Adrenal gland (tissue), 12 donors: ENCODE measurements around the gene FOSL2. TPM values are rescaled to one million over a fixed set of nuclear protein-coding genes. Genes with fewer than 3 reads are reported as not detected.

Experiments
- DNase-seq, 7 donors: peaks; one replicate each; pipeline ENCODE4 v3.0.0-alpha.2; 2019 to 2020
- H3K27ac ChIP-seq, 5 donors: fragments of 200-600 bp; sonication (generic) in 4 of 5; 1 replicate in 3 of 5; 2 replicates in 2 of 5; pipeline versions ENCODE4 v1.5.1 to v1.8.0; 2016 to 2020; ENCODE audit warnings: mild to moderate bottlenecking in 1 of 5
- H3K27me3 ChIP-seq: fragments of 200-600 bp; 2 replicates; pipeline ENCODE4 v1.8.0; 2021
- H3K36me3 ChIP-seq, 2 donors: fragments of 200-600 bp; replicated peaks in 1 of 2; 1 replicate in 1 of 2; 2 replicates in 1 of 2; pipeline versions ENCODE4 v1.5.1 to v1.8.0; 2018 to 2022
- H3K4me1 ChIP-seq, 2 donors: fragments of 200-600 bp; replicated peaks in 1 of 2; 1 replicate in 1 of 2; 2 replicates in 1 of 2; pipeline versions ENCODE4 v1.5.1 to v1.8.0; 2018 to 2021
- H3K4me3 ChIP-seq, 4 donors: fragments of 200-600 bp; sonication (generic) in 3 of 4; one replicate each; pipeline ENCODE4 v1.5.1; 2016 to 2018
- H3K9me3 ChIP-seq, 3 donors: fragments of 200-600 bp; sonication (generic) in 1 of 3; replicated peaks in 1 of 3; 1 replicate in 2 of 3; 2 replicates in 1 of 3; pipeline versions ENCODE4 v1.5.1 to v1.8.0; 2016 to 2021
- CTCF ChIP-seq, 6 experiments: fragments of 450-650 bp in 4 of 6; fragments of 200-600 bp in 2 of 6; sonication (generic) in 1 of 6; IDR thresholded peaks; 1 replicate in 5 of 6; 2 replicates in 1 of 6; pipeline versions ENCODE4 v1.5.1 to v1.8.0; 2016 to 2021; ENCODE audit warnings: antibody characterized with exemption in 6 of 6, mild to moderate bottlenecking in 2 of 6, moderate library complexity in 1 of 6
- POLR2A ChIP-seq, 2 donors: fragments of 450-650 bp; IDR thresholded peaks; one replicate each; pipeline ENCODE4 v1.6.1; 2017; ENCODE audit warnings: antibody characterized with exemption in 2 of 2, mild to moderate bottlenecking in 2 of 2, moderate library complexity in 1 of 2
- WGBS, 4 donors: extraction: QIAGEN DNeasy Blood & Tissue Kit in 2 of 4; methylation state at CpG; one replicate each; pipeline versions ENCODE4 v1.1.5 to v1.1.7; 2013 to 2017; 5-methylcytosine and 5-hydroxymethylcytosine counted together
- intact Hi-C, 2 donors: fragments of 100-400 bp; cut with DNase I; formaldehyde crosslinking; loops; one replicate each; pipeline versions ENCODE4 v1.14.1 to v1.15.0; 2022 to 2023
- polyA plus RNA-seq, 3 donors: library from polyadenylated mRNA; stranded (reverse); fragments of 200-250 nt in 2 of 3; fragments of 350-450 nt in 1 of 3; fragmentation: Illumina TruSeq in 1 of 3; extraction: RNeasy Lipid Tissue Mini Kit (QIAGEN cat#74804) in 1 of 3; gene quantifications; one replicate each; pipeline ENCODE4 v1.2.3, GENCODE V29; 2013 to 2014
- total RNA-seq, 9 donors: library from RNA; depleted of rRNA in 4 of 9; stranded (reverse); fragments of >200 nt in 4 of 9; fragments of 120-200 nt in 1 of 9; fragmentation: NEBNext Ultra II Directional in 1 of 9; extraction: Animal tissue kit (Norgen Biotek cat#: 25700) in 1 of 9; gene quantifications; one replicate each; pipeline versions ENCODE4 v1.1.0 to v1.2.4, GENCODE V29; 2013 to 2023
- donor health status: healthy with polysubstance abuse.
- donor health status: Bipolar disorder and iron deficiency.
- donor health status: DM: yes; HTN: yes; CAD: no.
- donor health status: DM: no; HTN: no; CAD: no.
- donor health status: DM: no; HTN: no; CAD: no.
- donor health status: DM: yes; HTN: yes; CAD: no.

FOSL2 gene
- total and polyA plus RNA-seq, 12 donors: 66.9 to 760 (median 413) TPM

DNA sequence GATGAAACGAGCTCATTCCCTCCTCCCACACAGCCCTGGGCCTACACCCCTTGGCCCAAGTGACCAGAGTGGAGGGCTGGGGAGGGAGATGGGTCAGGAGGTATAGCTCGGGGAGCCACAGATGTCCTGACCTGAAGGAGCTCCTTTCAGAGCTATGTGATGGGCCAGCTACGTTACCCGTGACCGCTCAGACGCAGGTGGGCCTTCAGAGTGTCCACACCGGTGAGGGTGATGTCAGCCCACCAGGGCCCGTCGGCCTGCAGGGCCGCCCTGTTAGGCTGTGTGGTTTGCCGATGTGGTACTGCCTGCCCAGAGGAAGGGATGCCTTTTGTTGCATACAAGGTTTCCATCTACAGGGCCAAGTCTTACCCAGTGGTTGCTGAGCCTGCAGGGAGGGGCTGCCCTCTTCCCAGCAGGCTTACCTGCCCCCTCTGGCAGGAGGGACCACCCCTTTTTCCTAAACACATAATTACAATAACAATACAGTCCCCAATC lies 41.8 kb upstream of the FOSL2 start:
- WGBS, 4 donors: 75 to 97% (median 97%) methylated on average over 1 to 11 of the region's 11 CpGs
- DNase-seq: peak in 1 of 7 donors; percentile 5
- Histone ChIP-seq H3K27me3 (no peaks in the 10 kb centered on the region), H3K9me3 (no peaks in the 10 kb centered on the region), H3K4me3 (no peak overlapping the region), H3K27ac (no peak overlapping the region), H3K36me3 (no peaks in the 10 kb centered on the region), H3K4me1 (peaks cover 12 to 17% of the 10 kb centered on the region in 2 donors)
- intact Hi-C loops: no loop called here
- TF ChIP-seq POLR2A (IDR thresholded peaks at IDR 0.05) (no peak), CTCF (IDR thresholded peaks at IDR 0.05) (no peak)

- intact Hi-C loops: no loop called here
- DNase-seq: no peak
- TF ChIP-seq POLR2A (IDR thresholded peaks at IDR 0.05): no peak
- TF ChIP-seq CTCF (IDR thresholded peaks at IDR 0.05): no peak
- Histone ChIP-seq H3K4me3 (no peak overlapping the region), H3K36me3 (no peaks in the 10 kb centered on the region), H3K27me3 (no peaks in the 10 kb centered on the region), H3K27ac (no peak overlapping the region), H3K9me3 (no peaks in the 10 kb centered on the region), H3K4me1 (peaks cover 20 to 25% of the 10 kb centered on the region in 2 donors)
- 94 to 97% (median 95%) methylated on average over 5 of the region's 5 CpGs for WGBS, 4 donors
Observed at GRCh38 chr2:28351621-28352020, 41.0 kb upstream of the FOSL2 start.

DNA sequence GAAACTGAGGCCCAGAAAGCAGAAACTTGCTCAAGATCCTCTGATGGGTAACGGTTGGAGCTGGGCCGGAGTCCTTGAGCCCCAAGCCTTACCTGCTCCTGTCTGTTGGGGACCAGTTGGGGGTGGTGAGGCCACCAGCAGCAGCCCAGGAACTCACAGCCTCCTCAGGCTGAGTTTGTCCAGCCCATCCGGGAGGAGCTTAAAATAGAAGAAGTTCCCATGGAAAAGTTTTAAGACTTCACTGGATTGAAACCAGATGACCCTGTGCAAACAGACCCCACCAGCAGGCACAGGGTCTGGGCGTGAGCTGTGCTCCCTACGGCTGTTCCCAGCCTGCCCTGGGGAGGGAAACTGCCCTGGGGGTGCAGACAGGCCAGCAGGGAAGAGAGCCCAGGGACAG lies 40.6 kb upstream of the FOSL2 start:
- H3K9me3 ChIP-seq: no peaks in the 10 kb centered on the region
- 86 to 95% (median 88%) methylated on average over 5 of the region's 5 CpGs for WGBS, 4 donors
- H3K36me3 ChIP-seq: no peaks in the 10 kb centered on the region
- peaks cover 22 to 26% of the 10 kb centered on the region in 2 donors for H3K4me1 ChIP-seq
- no peak overlapping the region for H3K4me3 ChIP-seq
- no peak for DNase-seq
- intact Hi-C loops: no loop called here
- no peaks in the 10 kb centered on the region for H3K27me3 ChIP-seq
- no peak overlapping the region for H3K27ac ChIP-seq
- no peak for TF ChIP-seq POLR2A (IDR thresholded peaks at IDR 0.05)

DNA sequence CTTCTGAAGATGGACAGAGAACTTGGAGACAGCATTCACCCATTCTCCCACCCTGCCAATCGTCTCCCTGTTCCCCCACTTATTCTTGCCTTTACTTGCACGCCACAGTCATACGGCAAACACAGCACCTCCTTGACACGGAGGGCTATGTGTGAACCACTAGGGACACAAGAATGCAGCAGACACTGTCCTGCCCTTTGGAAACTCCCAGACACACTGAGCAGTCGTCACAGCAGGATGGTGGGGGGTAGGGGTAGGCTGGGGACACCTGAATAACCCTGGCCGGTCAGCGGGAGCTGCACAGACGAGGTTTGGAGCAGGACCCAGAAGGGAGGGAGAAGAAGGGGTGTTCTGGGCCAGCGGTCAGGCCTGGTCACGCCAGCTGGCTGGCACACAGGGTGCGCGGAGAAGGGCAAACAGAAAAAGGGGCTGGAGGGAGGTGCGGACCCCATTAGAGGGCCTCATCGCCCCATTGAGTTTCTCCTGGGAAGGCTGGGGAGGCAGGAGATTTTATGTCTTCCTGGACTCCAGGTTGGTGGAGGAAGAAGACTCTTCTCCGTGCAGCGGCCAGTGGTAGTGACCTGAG lies 40.0 kb upstream of the FOSL2 start:
- intact Hi-C loops: no loop called here
- no peaks in the 10 kb centered on the region for H3K9me3 ChIP-seq
- H3K27ac ChIP-seq: no peak overlapping the region
- H3K27me3 ChIP-seq: no peaks in the 10 kb centered on the region
- 87 to 90% (median 89%) methylated on average over 14 to 16 of the region's 16 CpGs for WGBS, 4 donors
- peaks cover 20 to 24% of the 10 kb centered on the region in 2 donors for H3K4me1 ChIP-seq
- TF ChIP-seq POLR2A (IDR thresholded peaks at IDR 0.05) (no peak), CTCF (IDR thresholded peaks at IDR 0.05) (no peak)
- DNase-seq: no peak
- H3K36me3 ChIP-seq: no peaks in the 10 kb centered on the region
- no peak overlapping the region for H3K4me3 ChIP-seq
